H1 (cell line): ENCODE results near the gene ZSCAN25.

Source experiments
- EP300 ChIP-seq, 2 experiments: IDR thresholded peaks; 1 replicate in 1 of 2; 2 replicates in 1 of 2; pipeline ENCODE4 v1.6.1; 2011 to 2012; ENCODE audit warnings: low read depth in 2 of 2, low read length in 2 of 2, mild to moderate bottlenecking in 2 of 2, borderline replicate concordance in 1 of 2, inconsistent platforms in 1 of 2, moderate library complexity in 1 of 2
- KDM1A ChIP-seq: fragments of 200-600, 300-600 bp; sonication (generic); IDR thresholded peaks from 2 replicates; pipeline ENCODE4 v1.7.1; 2016; ENCODE audit warnings: mild to moderate bottlenecking, low read length, borderline replicate concordance
- POLR2A ChIP-seq, 2 experiments: IDR thresholded peaks; 1 replicate in 1 of 2; 2 replicates in 1 of 2; pipeline ENCODE4 v1.6.1; 2011; ENCODE audit warnings: low read depth in 2 of 2, low read length in 2 of 2, mild to moderate bottlenecking in 2 of 2; ENCODE audit errors: control extremely low read depth in 1 of 2
- USF2 ChIP-seq: IDR thresholded peaks from 2 replicates; pipeline ENCODE4 v1.6.1; 2011; ENCODE audit warnings: low read length, improper control_type of control experiment
- TF ChIP-seq, protein P1 (sequence below), 3 experiments: IDR thresholded peaks; 1 replicate in 2 of 3; 2 replicates in 1 of 3; pipeline versions ENCODE4 v1.5.1 to v1.6.1; 2011; ENCODE audit warnings: low read length in 3 of 3, mild to moderate bottlenecking in 3 of 3, inconsistent platforms in 2 of 3, low read depth in 1 of 3, moderate library complexity in 1 of 3; ENCODE audit not compliant: insufficient read depth in 1 of 3; ENCODE audit errors: control extremely low read depth in 1 of 3

GRCh38 chr7:99623702-99624447, 7.1 kb downstream of the ZSCAN25 start:
- TF ChIP-seq, protein P1, sequence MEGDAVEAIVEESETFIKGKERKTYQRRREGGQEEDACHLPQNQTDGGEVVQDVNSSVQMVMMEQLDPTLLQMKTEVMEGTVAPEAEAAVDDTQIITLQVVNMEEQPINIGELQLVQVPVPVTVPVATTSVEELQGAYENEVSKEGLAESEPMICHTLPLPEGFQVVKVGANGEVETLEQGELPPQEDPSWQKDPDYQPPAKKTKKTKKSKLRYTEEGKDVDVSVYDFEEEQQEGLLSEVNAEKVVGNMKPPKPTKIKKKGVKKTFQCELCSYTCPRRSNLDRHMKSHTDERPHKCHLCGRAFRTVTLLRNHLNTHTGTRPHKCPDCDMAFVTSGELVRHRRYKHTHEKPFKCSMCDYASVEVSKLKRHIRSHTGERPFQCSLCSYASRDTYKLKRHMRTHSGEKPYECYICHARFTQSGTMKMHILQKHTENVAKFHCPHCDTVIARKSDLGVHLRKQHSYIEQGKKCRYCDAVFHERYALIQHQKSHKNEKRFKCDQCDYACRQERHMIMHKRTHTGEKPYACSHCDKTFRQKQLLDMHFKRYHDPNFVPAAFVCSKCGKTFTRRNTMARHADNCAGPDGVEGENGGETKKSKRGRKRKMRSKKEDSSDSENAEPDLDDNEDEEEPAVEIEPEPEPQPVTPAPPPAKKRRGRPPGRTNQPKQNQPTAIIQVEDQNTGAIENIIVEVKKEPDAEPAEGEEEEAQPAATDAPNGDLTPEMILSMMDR (IDR thresholded peaks at IDR 0.05; ENCODE audit: control extremely low read depth in 1 of 3, insufficient read depth in 1 of 3, low read depth in 1 of 3, low read length in 3 of 3): no peak
- no peak for TF ChIP-seq KDM1A
- no peak for TF ChIP-seq USF2
- TF ChIP-seq EP300 (IDR thresholded peaks at IDR 0.05; ENCODE audit: borderline replicate concordance in 1 of 2, low read depth in 2 of 2, low read length in 2 of 2): no peak
- TF ChIP-seq POLR2A (IDR thresholded peaks at IDR 0.05; ENCODE audit: control extremely low read depth in 1 of 2, low read depth in 2 of 2, low read length in 2 of 2): no peak
